ENCODE measurements around the gene SYCP3. TPM values are rescaled to one million over a fixed set of nuclear protein-coding genes. Genes with fewer than 3 reads are reported as not detected.

The SYCP3 gene
- total RNA-seq, 1 experiment from 2014 or later: 0.31 TPM

DNA sequence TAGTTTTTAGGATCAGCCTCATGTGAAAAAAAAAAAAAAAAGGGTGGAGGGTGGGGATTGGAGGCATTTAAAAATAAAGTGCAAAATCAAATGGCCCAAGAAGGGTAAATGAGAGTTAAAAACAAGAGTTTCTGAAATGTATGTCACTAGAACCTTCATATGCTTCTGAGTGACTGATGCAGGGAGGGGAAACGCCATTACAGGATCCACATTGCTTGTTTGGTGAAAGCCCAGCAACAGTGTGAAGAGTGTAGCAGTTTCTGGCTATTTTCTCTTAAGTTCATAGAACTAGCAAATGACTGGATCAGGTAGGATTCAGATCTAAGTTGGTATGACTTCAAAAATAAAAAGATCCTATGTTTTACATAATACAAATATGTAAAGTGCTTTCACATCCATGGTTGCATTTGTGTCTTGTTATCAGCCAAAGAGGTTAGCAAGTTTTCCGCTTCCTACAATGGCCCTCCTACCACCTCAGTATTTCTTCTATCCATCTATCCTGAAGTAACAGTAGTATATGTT lies 38.9 kb downstream of the SYCP3 start:
- H3K36me3 Mint-ChIP-seq (ENCODE audit: insufficient read depth in 1 of 3, low read depth in 3 of 3): peaks cover 0 to 2% (median 0%) of the 10 kb centered on the region in 3 experiments; a peak in 2 of 7 replicates
- no peaks in the 10 kb centered on the region for H3K9me3 ChIP-seq (ENCODE audit: control insufficient read depth, low read depth, low read length)
- peaks cover 3% of the 10 kb centered on the region; the same call in 1 of the 2 replicates for H3K4me1 ChIP-seq (ENCODE audit: insufficient read depth, low read length)
- H3K18ac ChIP-seq (ENCODE audit: insufficient read length, low read depth, low read length): no peak overlapping the region
- no peak overlapping the region for H3K14ac ChIP-seq (ENCODE audit: insufficient read depth, low read length)
- H3K79me1 ChIP-seq (ENCODE audit: insufficient read depth, low read depth, low read length, poor library complexity, severe bottlenecking): no peaks in the 10 kb centered on the region
- no peak overlapping the region for H4K8ac ChIP-seq (replicated peaks; ENCODE audit: insufficient read length, low read depth, low read length)
- H3K9me3 Mint-ChIP-seq: no peaks in the 10 kb centered on the region
- H3K27me3 ChIP-seq (ENCODE audit: insufficient read depth, low read length): peaks cover 8% of the 10 kb centered on the region; the same call in 1 of the 2 replicates
- no peaks in the 10 kb centered on the region for H4K20me1 ChIP-seq (ENCODE audit: control insufficient read depth, insufficient read depth, insufficient read length)
- peaks cover 13% of the 10 kb centered on the region for H3K23me2 ChIP-seq (ENCODE audit: insufficient read length, low read depth, low read length, poor library complexity, severe bottlenecking)
- H3K9ac ChIP-seq (ENCODE audit: extremely low read depth, insufficient read length, low read length): no peak overlapping the region
- no peak overlapping the region for H2BK120ac ChIP-seq (ENCODE audit: low read depth, low read length, poor library complexity, severe bottlenecking)
- H3T11ph ChIP-seq (ENCODE audit: low read length): no peak overlapping the region
- H3K27me3 Mint-ChIP-seq (ENCODE audit: low read depth): peaks cover 19% of the 10 kb centered on the region
- H2BK15ac ChIP-seq (ENCODE audit: low read depth, low read length): no peak overlapping the region
- no peak overlapping the region for H2BK12ac ChIP-seq (ENCODE audit: insufficient read length, low read depth, low read length)
- H3K4me2 ChIP-seq (ENCODE audit: insufficient read depth, insufficient read length, low read length): no peak overlapping the region
- H3K27ac ChIP-seq (ENCODE audit: insufficient read length, low read depth, low read length): no peak overlapping the region
- no peaks in the 10 kb centered on the region for H3K79me2 ChIP-seq (ENCODE audit: insufficient read depth, low read length)
- DNase-seq: no peak
- H3K4me1 Mint-ChIP-seq: peaks cover 26 to 36% of the 10 kb centered on the region in 2 experiments
- no peak overlapping the region for H4K5ac ChIP-seq (ENCODE audit: insufficient read length, low read depth, low read length)
- H3K4me3 Mint-ChIP-seq: no peak overlapping the region
- H3K4ac ChIP-seq (ENCODE audit: low read depth, low read length): no peak overlapping the region
- no peak overlapping the region for H3K27ac Mint-ChIP-seq
- H2AFZ ChIP-seq (ENCODE audit: low read length): no peak overlapping the region
- H3K23ac ChIP-seq (ENCODE audit: insufficient read length, low read depth, low read length): no peak overlapping the region
- H4K91ac ChIP-seq (ENCODE audit: insufficient read length, low read depth, low read length): no peak overlapping the region
- WGBS (ENCODE audit: extremely low coverage, insufficient read length, low lambda C conversion rate): no CpG with 5 or more reads among the region's 2 CpGs
- H2BK20ac ChIP-seq (ENCODE audit: low read depth, low read length, poor library complexity, severe bottlenecking): no peak overlapping the region
- no peak overlapping the region for H2AK5ac ChIP-seq (ENCODE audit: insufficient read length, low read length)
- TF ChIP-seq, protein P1, sequence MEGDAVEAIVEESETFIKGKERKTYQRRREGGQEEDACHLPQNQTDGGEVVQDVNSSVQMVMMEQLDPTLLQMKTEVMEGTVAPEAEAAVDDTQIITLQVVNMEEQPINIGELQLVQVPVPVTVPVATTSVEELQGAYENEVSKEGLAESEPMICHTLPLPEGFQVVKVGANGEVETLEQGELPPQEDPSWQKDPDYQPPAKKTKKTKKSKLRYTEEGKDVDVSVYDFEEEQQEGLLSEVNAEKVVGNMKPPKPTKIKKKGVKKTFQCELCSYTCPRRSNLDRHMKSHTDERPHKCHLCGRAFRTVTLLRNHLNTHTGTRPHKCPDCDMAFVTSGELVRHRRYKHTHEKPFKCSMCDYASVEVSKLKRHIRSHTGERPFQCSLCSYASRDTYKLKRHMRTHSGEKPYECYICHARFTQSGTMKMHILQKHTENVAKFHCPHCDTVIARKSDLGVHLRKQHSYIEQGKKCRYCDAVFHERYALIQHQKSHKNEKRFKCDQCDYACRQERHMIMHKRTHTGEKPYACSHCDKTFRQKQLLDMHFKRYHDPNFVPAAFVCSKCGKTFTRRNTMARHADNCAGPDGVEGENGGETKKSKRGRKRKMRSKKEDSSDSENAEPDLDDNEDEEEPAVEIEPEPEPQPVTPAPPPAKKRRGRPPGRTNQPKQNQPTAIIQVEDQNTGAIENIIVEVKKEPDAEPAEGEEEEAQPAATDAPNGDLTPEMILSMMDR (conservative IDR thresholded peaks at IDR 0.05): no peak
- no peak overlapping the region for H2BK5ac ChIP-seq (ENCODE audit: insufficient read length, low read length)
- no peak overlapping the region for H3K56ac ChIP-seq (ENCODE audit: insufficient read length, low read depth, low read length)
